ENCODE results near the gene NFYB.
A peak's percentile ranks its signal among the peaks of the same experiment; 100 is the strongest.

The NFYB gene

DNA sequence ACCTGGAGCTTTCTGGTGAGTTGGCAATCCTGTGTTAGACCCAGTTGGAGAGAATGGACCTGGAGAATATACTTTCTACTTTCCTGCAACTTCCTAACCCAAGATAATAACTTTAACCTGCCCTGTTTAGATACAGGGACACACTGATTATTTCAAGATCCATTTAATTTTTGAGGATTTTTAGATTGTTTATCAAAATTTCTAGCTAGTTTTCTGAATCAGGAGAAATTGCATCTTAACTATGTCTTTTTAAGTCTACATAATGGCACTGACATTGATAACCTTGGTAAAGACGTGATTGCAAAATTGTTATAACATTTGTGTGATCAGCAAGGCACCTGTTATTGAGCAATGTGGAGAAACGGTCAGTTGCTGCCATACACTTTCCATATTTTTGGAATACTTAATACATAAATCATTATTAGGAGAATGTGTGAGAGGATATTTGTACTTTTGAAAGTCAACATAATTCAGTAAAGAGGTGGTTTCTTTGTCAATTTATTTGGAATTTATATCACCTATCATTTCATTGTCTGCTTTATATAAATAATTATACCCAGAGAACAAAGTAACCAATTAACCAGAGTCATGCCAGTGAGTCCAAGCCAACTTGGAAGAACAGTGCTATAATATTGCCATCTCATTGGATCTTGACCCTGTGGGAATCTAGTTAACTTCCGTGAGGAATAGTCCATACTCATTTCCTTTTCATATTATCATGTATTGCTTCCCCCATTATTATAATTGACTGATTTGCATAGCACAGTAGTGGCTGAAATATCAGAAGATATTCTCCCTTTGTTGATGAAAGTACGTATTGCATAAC, 28.4 kb downstream of the NFYB start:
- no peak for DNase-seq

DNA sequence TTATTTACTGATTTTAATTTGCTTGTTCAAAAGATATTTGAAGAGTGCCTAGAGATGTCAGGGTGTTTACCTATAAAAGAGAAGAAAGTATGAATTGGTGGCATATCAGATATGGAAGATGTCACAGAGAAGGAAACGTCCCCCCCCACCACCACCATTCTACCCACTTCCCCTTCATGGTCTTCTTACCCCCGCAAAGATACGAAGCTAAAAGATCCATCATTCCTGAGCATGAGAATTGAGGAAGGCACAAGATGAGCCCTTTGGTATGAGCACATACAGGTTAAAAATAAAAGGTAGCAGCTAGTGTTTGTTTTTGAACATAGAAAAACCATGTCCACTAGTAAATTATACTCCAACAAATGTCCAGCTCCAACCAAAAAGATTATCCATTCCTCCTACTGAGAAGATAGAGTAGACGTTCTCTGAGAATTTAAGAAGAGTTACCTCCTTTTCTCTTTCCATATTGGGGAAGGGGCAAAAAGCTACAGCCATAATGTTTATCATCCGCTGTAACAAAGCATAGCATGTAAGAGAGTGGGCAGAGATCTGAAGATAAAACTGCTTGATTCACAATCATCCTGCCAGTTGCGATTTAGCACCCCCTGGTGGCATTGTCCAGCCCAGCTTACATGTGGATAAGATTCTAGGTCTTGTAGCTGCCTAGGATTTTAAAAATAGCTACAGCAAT, 29.1 kb downstream of the NFYB start:
- peak; percentile 93 for DNase-seq

DNA sequence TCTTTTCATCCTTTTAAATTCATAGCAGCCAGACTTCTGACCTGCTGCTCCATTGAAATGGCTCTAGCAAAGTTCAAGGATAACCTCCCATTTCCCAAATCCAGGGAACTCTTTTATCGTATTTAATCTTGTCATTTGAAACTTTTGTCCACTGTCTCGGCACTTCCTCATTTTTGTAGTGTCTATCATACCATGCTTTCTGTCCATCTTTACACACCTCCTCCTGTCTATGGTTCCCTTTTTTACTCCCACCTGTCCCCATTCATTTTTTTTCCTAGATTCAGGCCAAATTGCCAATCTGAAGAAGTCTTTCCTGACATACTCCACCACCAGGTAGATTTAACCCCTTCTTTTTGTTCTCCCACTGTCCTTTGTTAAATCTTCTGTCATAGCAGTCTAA, 31.0 kb downstream of the NFYB start:
- no peak for DNase-seq

DNA sequence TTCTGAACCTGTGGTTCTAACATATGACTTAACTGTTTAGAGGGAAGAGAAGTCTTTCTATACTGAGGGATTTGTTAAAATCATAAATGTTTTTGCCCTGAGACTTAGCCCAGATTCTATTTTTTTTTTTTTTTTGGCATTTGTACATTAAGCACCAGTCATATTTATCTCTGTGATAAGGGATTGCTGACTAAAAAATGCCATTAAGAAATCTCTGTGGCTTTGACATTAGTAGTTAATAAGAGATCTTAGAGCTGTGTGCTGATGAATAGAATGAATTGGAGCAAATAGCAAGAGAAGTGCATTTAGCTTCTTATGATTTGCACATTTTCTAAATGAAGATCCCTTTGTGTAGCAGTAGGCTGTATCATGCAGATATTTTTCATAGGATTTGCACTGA, 32.5 kb downstream of the NFYB start:
- no peak for DNase-seq

DNA sequence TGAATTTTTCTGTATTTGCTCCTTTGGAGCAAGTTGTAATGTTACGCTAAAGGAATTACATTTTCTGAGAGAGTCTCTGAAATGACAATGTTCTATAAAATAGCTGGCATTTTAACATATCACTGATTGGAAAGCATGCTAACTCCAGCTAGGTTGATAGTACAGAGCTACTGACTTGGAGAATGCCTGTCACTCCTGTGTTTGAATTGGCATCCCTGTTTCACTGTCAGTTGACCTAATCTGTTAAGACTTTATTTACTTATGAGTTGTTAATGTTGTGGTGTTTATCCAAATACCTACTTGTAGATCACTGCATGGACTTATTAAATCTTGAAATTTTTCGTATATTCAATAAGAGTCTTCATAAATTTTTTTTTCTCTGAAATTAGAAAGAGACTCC, 40.1 kb downstream of the NFYB start:
- no peak for DNase-seq

DNA sequence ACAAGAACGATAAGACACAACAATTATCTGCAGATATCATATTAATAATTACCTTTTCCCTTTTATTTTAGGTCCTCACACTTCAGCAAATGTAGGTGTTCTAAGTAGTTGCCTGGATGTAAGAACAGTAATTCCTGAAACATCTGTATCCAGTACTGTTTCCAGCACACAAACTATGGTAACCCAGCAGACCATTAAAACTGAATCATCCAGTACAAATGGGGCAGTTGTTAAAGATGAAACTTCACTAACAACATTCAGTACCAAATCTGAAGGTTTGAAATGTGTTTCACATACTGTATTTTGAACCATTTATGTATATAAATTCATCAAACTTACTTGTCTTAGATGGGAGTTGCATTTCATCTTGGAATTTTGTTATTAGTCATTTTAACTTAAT, 42.7 kb downstream of the NFYB start:
- DNase-seq = no peak

DNA sequence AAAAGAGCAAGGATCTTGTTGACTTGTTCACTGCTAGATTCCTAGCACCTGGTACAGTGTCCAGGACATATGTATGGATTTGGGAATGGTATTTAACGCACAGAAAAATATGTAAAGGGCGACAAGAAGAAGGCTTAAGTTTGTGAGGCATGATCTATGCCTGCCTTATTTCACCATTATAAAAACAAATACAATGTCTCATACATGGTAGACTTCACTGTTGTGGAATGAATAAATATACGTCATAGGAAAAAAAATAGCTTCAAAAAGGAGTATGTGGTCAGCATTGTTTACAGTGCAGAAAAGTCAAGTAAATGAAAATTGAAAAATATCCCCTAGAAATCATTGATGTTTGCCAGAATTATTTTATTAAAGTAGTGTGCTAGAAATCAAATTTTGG, 43.7 kb downstream of the NFYB start:
- no peak for DNase-seq

DNA sequence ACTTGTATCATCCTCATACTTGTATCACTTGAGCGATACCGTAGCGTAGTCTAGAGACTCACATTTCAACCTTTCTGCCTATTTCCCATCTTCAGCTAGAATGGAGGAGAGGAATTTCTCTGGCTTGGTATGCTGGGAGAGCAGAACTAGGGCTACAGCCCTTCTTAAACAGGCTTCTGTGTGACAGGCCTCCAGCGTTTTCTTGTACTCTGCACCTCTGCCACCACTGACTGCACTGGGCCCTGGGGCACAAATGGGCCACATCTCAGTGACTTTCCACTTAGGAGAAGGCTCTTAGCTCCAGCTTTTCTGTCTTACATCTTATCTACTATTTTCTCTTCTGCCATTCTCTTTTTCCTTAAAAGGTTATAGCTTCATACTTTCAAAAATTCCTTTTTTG, 46.9 kb downstream of the NFYB start:
- no peak for DNase-seq

DNA sequence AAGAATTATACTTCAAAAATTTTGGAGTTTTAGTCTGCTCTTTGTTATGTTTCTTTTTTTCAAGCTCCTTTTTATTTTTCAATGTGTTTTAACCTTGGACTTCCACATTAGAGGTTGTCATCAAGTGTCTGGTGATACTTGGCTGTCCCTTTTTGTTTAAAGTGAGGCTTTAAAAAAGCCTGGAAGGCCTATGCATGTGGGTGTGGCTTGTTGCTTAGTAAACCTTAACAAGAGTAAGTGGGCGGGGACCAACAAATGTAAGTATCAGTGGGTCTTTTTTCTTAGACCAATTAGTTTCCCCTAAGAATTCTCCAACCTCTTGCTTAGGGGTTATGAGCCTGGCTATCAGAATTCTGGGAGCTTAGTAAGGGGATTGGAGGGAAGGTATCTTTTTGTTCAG, 47.3 kb downstream of the NFYB start:
- DNase-seq = no peak

DNA sequence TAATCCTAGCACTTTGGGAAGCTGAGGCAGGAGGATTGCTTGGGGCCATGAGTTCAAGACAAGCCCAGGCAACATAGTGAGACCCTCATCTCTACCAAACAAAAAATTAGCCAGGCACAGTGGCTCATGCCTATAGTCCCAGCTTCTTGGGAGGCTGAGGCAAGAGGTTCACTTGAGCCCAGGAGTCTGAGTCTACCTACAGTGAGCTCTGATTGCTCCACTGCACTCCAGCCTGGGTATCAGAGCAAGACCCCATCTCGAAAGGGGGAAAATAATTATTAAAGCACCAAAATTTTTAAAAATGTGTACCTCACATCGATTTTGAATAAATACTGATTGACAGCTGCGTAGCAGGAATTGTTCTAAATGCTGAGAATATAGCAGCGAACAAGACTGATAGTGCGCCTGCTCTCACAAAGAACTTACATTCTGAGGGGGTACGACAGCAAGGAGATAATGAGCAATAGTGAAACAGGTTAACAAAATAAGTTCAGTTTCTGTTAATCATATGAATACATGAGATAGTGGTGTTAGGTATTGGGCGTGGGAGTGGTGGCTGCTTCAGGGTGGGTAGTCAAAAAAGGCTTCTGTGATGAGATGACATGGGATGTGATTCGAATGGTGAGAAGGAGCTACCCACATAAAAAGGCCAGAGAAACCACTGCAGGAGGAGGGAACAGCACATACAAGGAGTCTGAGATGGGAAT, 54.1 kb downstream of the NFYB start:
- peak; percentile 68 for DNase-seq

DNA sequence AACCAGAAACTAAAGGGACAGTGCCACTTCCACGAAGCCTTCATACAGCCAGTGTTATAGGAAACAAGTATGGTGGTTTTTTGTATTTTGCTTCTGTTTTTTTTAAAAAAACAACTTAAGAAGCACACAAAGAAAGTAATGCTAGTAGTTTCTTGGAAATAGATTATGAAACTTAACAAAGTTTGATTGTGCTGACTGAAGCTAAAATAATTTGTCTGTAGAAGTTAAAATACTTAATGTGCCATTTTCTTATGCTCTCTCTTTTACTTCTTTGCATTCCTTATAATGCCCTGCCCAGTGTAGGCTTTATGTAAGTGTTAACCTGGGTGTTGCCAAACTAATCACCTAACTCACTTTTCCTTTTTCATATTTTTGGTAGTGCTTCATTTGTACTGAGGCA, 57.2 kb downstream of the NFYB start:
- DNase-seq = no peak

DNA sequence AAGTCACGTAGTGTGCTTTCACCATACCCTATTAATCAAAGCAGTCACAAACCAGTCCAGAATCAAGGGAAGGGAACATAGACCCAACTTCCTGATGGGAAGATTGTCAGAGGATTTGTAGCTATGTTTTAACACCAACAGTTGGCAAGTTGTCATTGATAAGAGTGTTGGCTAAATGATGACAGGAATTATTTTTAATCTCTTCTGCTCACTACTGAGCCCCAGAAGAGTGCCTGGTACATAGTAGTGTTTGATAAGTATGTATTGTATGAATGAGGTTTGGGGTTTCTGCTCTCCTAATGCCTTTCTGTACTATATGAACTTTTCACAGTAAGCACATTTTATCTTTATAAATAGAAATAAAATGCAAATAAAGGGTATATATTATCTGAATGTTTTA, 59.0 kb downstream of the NFYB start:
- DNase-seq = no peak

DNA sequence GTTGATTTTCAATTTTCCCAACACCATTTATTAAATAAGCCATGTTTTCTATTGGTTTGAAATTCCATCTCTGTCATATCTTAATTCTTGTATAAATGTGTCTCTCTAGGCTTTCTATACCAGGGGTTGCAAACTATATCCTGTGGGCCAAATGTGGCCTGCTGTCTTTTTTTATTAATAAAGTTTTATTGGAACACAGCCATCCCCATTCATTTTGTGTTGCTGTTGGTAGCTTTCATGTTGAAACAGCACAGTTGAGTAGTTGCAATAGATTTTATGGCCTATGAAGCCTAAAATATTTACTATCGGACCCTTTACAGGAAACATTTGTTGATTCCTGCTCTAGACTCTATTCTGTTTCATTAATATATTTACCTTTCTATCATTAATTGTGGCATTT, 64.3 kb downstream of the NFYB start:
- DNase-seq = no peak

DNA sequence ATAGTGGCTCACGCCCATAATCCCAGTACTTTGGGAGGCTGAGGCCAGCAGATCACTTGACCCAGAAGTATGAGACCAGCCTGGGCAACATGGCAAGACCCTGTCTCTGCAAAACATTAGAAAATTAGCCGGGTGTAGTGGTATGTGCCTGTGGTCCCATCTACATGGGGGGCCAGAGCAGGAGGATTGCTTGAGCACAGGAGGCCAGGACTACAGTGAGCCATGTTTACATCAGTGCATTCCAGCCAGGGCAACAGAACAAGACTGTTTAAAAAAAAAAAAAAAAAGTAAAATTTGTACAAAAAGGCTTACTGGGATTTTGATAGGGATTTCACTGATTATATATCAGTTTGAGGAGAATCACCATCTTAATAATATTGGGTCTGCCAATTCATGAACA, 65.9 kb downstream of the NFYB start:
- no peak for DNase-seq
